AG04449 (cell line): ENCODE data around the gene TMED4.
"Not testable (repeated sequence)": the region's sequence is repeated elsewhere in the genome, so short reads cannot be mapped to it uniquely, and the experiment has no call there.

Experiments
- CTCF ChIA-PET: fragments of 350-600 bp; formaldehyde crosslinking; extraction: SDS; loops from one replicate; lab custom pipeline; 2021; ENCODE audit warnings: antibody characterized with exemption; lab: Yijun Ruan, JAX
- POLR2A ChIA-PET: fragments of 400-600, 350-600 bp; formaldehyde crosslinking; extraction: SDS; loops from one replicate; lab custom pipeline; 2020; ENCODE audit warnings: antibody characterized with exemption, inconsistent platforms; lab: Yijun Ruan, JAX
- DNase-seq: peaks from one replicate; pipeline ENCODE4 v3.0.0-alpha.2; 2010; ENCODE audit warnings: low read depth, low spot score
- H3K4me3 ChIP-seq: 2 replicates; pipeline ENCODE4 v1.5.1; 2011; ENCODE audit warnings: low read depth, mild to moderate bottlenecking, control low read depth, low read length
- TF ChIP-seq, protein P1 (sequence below): IDR thresholded peaks from one replicate; pipeline ENCODE4 v1.5.1; 2011; ENCODE audit warnings: mild to moderate bottlenecking, moderate library complexity, low read length, control low read depth, inconsistent platforms; ENCODE audit not compliant: insufficient read depth; ENCODE audit errors: missing control alignments

TMED4 gene

DNA sequence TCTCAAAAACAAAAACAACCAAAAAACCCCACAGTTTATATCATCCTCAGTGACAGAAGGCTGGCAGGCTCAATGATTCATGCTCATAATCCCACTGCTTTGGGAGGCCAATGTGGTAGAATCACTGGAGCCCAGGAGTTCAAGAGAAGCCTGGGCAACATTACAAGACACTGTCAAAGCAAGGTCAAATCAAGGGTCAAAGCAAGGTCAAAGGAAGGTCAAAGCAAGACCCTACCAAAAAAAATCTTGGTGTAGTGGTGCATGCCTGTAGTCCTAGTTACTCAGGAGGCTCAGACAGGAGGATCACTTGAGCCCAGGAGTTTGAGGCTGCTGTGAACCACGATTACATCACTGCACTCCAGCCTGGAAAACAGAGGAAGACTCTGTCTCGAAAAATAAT lies 26.7 kb downstream of the TMED4 start:
- no peak for DNase-seq
- CTCF ChIA-PET = no interaction called here
- H3K4me3 ChIP-seq = no peak overlapping the region
- POLR2A ChIA-PET = no interaction called here
- TF ChIP-seq, protein P1, sequence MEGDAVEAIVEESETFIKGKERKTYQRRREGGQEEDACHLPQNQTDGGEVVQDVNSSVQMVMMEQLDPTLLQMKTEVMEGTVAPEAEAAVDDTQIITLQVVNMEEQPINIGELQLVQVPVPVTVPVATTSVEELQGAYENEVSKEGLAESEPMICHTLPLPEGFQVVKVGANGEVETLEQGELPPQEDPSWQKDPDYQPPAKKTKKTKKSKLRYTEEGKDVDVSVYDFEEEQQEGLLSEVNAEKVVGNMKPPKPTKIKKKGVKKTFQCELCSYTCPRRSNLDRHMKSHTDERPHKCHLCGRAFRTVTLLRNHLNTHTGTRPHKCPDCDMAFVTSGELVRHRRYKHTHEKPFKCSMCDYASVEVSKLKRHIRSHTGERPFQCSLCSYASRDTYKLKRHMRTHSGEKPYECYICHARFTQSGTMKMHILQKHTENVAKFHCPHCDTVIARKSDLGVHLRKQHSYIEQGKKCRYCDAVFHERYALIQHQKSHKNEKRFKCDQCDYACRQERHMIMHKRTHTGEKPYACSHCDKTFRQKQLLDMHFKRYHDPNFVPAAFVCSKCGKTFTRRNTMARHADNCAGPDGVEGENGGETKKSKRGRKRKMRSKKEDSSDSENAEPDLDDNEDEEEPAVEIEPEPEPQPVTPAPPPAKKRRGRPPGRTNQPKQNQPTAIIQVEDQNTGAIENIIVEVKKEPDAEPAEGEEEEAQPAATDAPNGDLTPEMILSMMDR = no peak

DNA sequence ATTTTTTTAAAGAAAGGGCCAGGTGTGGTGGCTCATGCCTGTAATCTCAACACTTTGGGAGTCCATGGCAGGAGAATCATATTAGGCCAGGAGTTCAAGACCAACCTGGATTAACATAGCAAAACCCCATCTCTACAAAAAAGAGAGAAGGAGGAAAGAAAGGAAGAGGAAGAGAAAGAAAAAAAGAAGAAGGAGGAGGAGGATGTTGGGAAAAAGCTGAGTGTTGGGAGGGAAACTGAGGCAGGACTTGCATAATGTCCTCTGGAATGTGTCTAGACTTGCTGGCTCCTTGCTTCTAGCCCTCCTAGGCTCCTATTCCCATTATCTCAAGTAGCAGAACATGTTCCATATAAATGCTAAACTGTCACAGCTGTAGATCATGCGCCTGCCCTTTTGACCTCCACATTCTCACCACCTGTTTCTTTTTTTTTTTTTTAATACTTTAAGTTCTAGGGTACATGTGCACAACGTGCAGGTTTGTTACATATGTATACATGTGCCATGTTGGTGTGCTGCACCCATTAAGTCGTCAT lies 29.5 kb downstream of the TMED4 start:
- POLR2A ChIA-PET, H3K4me3 ChIP-seq, DNase-seq: not testable (repeated sequence)
- CTCF ChIA-PET = interaction anchor here (3.1 kb wide), 1 partner anchor 13 kb away, joined by 23 read pairs; no protein-coding TSS in a partner anchor

DNA sequence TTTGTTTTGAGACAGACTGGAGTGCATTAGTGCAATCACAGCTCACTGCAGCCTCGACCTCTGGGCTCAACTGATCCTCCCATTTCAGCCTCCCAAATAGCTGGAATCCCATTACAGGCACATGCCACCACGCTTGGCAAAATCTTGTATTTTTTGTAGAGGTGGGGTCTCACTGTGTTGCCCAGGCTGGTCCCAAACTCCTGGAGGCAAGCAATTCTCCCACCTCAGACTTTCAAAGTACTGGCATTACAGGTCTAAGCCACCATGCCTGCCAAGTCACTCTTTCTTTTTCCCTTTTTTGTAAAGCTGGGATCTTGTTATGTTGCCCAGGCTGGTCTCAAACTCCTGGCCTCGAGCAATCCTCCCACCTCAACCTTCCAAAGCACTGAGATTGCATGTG lies 32.6 kb downstream of the TMED4 start:
- TF ChIP-seq, protein P1 = no peak
- ChIA-PET CTCF (interaction anchor here (0.7 to 2.3 kb wide), 2 partner anchors 15 to 16 kb away, joined by 3 to 10 read pairs; no protein-coding TSS in a partner anchor), POLR2A (no interaction called here)
- no peak overlapping the region for H3K4me3 ChIP-seq
- DNase-seq = no peak

DNA sequence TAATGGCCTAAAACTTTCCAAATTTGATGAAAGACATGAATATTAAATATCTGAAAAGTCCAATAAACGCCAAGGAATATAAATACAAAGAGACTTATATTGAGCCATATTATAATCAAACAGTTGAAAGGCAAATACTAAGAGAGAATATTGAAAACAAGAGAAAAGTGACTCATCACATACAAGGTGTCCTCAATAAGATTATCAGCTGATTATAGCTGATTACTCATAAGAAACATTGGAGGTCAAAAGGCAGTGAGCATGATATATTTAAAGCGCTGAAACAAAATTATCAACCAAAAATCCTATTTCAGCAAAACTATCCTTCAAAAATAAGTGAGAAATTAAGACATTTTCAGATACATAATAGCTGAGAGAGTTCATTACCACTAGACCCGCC lies 33.1 kb downstream of the TMED4 start:
- TF ChIP-seq, protein P1 = no peak
- DNase-seq = no peak
- ChIA-PET CTCF (interaction anchor here (0.7 to 2.3 kb wide), 3 partner anchors 14 to 347 kb away, joined by 3 to 10 read pairs (median 7); no protein-coding TSS in a partner anchor), POLR2A (no interaction called here)
- no peak overlapping the region for H3K4me3 ChIP-seq

DNA sequence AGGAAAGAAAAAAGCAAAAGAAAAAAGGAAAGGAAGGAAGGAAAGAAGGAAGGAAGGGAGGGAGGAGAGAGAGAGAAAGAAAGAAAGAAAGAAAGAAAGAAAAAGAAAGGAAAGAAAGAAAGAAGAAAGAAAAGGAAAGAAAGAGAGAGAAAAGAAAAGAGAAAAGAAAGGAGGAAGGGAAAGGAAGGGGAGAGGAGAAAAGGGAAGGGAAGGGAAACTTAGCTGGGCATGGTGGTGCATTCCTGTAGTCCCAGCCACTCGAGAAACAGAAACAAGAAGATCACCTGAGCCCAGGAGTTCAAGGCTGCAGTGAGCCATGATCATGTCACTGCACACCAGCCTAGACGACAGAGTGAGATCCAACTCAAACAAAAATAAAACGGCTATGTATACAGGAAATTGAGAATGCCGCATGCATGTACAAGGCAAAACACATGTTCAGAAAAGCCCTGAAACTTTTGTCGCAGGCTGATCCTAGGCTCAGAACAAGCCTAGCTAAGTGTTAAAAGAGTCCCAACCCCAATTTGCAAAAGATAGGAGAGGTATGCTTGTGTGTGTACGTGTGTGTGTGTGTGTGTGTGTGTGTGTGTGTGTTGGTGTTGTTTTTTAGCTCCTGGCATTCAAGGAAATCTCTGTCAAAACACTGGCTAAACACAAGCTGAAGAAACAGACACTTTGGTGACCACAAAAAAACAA lies 34.3 kb downstream of the TMED4 start:
- POLR2A ChIA-PET = no interaction called here
- H3K4me3 ChIP-seq = no peak overlapping the region
- CTCF ChIA-PET = interaction anchor here (1.2 to 2.3 kb wide), 3 partner anchors 13 to 199 kb away, joined by 4 to 10 read pairs (median 7); no protein-coding TSS in a partner anchor
- TF ChIP-seq, protein P1 = no peak
- no peak for DNase-seq

DNA sequence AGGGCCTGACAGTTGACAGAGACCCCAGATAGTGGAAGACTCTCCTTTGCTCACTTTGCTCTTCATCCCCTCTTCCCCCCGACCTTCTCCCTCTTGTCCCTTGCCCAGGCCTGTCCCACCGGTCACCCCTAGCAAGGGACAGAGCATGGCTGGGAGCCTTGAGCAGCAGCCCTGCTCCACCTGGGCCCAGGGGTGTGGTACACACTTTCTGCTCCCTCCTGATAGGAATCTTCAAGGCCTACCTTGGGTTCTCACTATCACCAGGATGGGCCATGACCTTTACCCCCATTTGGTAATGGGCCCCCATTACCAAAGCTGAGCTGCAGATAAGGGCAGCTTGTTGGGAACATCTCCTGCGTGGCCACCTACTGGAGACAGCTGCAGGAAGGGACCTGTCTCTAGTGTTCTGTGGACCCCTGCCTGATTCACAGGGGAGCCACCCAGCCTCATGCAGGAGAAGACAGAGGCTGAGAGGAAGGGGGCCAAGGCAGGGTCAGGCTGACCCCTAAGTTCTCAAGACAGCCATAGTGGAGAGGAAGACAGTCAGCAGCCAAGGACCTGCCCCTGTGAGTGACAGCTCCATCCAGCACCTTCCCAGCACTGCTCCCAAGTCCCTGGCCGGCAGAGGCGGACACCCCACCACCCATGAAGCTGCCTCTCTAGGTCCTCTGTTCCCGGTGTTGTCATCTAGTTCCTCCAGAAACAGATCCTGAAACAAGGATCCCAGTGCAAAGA lies 40.0 kb downstream of the TMED4 start:
- POLR2A ChIA-PET = interaction anchor here (0.6 kb wide), 1 partner anchor 32 kb away, joined by 7 read pairs; no protein-coding TSS in a partner anchor
- no peak for DNase-seq
- no peak overlapping the region for H3K4me3 ChIP-seq
- TF ChIP-seq, protein P1 = no peak
- CTCF ChIA-PET = interaction anchor here (1.5 to 2.3 kb wide), 2 partner anchors 8 to 23 kb away, joined by 8 read pairs; no protein-coding TSS in a partner anchor
